Activated T-helper 1 cell treated with Interleukin-2 at 50 U/mL for 16 hours (primary cell): ENCODE data around the gene UBTFL1.
"Not testable (repeated sequence)": the region's sequence is repeated elsewhere in the genome, so short reads cannot be mapped to it uniquely, and the experiment has no call there.

Experiments used
- DNase-seq: peaks from one replicate; pipeline ENCODE4 v3.0.0-alpha.2; 2020; ENCODE audit warnings: low read depth

Gene UBTFL1, protein sequence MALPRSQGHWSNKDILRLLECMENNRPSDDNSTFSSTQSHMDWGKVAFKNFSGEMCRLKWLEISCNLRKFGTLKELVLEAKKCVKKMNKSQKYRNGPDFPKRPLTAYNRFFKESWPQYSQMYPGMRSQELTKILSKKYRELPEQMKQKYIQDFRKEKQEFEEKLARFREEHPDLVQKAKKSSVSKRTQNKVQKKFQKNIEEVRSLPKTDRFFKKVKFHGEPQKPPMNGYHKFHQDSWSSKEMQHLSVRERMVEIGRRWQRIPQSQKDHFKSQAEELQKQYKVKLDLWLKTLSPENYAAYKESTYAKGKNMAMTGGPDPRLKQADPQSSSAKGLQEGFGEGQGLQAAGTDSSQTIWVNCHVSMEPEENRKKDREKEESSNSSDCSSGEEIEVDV

DNA sequence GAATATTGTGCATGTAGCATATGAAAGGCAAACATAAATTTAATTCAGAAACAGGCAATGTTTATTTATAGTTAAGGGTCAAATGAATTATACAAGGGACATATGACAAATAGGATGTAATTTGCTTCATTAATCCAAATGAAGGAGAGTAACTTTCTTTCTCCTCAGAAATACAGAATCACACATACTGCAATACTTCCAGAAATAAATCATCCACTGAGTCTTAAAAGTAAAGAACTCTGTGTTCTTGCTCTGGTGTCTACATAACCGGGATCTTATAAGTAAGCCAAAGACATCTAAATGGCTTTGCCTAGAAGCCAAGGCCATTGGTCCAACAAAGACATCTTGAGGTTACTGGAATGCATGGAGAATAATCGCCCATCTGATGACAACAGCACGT is at the start of gene UBTFL1:
Gene UBTFL1, plus strand, starts transcription at position 301 of the 400 bp plus-strand sequence. Its CDS starts 0 bp downstream, at position 301.
- DNase-seq = not testable (repeated sequence)

DNA sequence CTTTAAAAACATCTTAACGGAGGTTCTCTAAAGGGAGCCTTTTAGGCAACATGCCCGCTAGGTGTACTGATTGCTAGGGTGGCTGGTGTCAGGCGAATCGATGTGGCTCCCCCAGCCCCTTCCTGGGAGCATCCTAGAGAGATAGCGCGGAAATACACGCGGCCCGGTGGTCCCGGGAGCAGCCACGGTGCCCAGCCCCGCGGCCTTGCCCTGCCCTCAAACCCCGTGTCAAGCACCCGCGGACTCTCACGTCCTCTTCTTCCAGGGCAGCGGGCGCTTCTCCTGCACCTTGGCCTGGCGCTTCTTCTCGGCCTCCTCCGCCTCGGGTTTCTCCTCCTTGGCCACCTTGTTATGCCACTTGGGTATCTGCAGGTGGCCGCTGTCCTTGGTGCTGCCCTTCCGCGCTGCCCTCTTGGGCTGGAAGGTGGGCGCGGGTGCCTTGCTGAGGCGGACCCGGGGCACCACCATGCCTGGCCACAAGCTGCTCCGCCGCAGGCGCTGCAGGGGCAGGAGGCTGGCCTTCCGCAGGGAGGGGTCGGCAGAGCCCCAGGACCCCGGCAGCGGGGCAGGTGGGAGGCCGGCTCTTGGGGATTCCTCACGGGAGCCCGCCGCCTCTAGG is 34.0 kb upstream of the UBTFL1 start:
- DNase-seq = not testable (repeated sequence)

DNA sequence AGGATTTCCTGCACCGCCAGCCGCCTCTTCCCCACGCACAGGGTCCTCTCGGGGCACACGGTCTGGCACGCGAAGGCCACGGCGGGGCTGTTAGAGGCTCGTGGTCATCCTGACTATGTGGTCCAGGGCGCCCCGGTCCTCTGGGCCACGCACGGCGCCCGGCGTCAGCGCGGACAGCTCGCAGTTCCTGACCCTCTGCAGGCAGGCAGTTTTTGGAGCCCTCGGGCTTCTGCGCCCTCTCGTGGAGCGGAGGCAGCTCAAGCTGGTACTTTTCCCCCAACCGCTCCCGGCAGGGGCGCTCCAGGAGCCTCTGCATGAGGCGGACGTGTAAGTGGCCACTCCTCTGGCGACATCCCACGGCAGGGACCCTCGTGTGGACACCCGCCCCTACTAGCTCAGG is 33.4 kb upstream of the UBTFL1 start:
- not testable (repeated sequence) for DNase-seq

DNA sequence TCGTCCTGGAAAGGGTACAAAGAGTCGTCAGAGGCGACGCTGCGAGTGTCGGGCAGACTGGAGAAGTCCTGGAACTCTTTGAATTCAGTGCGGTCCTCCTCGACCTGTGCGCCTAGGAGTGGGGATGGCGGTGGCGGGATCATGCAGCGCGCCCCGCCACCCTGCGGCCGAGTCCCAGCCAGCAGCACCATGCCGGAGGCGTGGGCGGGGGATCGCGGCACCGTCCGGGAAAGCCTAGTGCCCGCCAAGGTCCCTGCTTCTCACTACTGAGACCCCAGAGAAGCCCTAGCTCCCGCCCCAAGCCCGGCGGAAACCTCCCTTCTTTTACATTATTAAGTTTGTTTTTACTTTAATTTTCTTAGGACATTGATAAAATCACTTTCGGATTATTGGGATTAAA is 32.2 kb upstream of the UBTFL1 start:
- not testable (repeated sequence) for DNase-seq

DNA sequence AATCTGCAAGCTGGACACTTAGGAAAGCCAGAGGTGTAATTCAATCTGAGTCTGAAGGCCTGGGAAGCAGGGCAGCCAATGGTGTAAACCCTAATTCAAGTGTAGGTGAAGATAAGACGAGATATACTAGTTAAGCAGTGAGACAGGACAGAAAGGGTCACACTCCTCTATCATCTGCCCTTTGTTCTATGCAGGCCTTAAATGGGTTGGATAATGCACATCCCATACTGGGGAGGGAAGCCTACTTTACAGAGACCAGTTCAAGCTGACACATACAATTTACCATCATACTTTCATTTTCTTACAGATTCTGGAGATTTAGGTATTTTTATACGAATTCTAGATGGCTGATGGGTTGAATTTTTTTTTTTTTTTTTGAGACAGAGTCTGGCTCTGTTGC is 3.0 kb downstream of the UBTFL1 start:
- DNase-seq = not testable (repeated sequence)

DNA sequence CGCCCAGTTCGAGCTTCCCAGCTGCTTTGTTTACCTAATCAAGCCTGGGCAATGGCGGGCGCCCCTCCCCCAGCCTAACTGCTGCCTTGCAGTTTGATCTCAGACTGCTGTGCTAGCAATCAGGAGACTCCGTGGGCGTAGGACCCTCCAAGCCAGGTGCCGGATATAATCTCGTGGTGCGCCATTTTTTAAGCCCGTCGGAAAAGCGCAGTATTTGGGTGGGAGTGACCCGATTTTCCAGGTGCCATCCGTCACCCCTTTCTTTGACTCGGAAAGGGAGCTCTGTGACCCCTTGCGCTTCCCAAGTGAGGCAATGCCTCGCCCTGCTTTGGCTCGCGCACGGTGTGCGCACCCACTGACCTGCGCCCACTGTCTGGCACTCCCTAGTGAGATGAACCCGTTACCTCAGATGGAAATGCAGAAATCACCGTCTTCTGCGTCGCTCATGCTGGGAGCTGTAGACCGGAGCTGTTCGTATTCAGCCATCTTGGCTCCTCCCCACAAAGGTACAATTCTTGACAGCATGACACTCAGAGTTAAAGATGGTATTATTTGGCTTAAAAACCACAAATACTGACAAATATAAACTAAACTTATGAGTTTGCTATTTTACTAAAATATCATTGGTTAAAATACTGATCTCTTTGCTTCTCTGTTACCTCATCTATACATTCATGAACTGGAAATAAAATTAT is 9.6 kb downstream of the UBTFL1 start:
- DNase-seq = not testable (repeated sequence)

DNA sequence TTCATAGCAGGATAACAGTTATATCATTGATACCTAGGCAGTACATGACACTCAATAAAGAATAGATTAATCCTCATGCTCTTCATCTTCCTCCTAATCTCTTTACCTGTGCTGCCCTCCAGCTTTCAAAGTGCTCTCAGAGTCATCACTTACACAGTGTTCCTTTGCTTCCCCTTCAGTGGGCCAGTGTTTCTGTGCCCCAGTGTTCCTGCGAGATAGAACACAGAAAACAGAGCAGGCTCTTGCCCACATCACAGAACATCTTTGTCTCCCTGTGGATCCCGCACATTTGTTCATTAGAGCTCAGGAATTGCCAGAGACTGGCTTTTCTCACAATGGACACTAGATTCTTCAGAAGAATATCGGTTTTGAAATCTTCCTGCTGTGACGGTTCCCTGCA is 12.5 kb downstream of the UBTFL1 start:
- DNase-seq = not testable (repeated sequence)

DNA sequence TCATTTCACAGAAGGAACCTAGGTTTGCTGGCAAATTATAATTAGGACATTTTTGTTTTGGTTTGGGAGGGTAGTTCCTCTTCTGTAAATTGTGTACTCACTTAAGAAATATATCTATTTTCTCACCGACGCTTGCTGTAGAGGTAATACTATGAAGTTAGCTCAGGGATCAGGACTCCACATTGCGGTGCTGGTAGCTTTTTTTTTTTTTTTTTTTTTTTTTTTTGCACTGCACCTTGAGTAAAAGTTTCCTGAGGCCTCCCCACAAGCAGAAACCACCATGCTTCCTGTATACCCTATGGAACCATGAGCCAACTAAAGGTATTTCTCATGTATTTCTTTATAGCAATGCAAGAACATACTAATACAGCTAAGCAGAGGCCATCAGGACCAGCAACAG is 14.7 kb downstream of the UBTFL1 start:
- no peak for DNase-seq

DNA sequence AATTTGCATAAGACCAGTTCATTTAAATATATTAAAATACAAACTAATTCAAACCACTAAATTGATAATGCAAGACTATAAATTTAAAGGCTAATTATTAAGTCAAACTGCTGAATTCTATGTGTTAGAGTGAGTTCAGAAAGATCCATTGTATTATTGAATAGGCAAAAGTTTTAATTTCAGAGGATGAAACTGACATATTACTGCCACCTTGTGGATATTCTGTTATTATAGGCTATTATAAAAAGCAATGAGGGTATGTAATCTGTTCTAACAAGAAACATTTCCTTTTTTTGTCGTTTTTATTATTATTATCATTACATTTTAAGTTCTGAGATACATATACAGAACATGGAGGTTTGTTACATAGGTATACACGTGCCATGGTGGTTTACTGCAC is 27.8 kb downstream of the UBTFL1 start:
- no peak for DNase-seq

DNA sequence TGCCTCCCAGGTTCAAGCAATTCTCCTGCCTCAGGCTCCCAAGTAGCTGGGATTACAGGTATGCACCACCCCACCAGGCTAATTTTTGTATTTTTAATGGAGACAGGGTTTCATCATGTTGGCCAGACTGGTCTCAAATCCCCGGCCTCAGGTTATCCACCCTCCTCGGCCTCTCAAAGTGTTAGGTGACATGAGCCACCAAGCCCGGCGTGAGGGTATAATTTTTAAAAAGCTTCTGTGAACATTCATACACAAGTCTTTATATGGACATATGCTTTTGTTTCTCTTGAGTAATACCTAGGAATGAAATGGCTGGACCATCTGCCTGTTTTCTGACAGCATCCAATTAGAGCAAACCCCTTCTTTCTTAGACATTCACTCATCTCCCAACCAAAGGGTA is 34.4 kb downstream of the UBTFL1 start:
- no peak for DNase-seq

DNA sequence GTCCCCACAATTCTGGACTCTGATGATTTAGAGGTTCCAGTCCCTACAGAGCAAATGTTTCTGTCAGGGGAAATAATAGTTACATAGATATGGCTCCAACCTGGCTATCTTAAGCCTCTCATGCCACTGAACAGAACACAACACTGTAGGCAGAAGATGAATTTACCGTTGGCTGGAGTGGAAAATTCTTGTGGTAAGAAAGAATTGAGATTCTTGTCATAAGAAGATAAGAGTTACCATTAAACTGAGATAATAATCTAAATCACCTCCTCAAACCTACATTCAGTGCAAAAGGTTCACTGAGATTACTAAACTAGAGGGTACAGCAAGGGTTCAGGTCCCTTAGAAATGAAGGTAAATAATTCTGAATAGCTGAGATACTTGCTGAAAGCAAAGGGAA is 38.6 kb downstream of the UBTFL1 start:
- DNase-seq = no peak

DNA sequence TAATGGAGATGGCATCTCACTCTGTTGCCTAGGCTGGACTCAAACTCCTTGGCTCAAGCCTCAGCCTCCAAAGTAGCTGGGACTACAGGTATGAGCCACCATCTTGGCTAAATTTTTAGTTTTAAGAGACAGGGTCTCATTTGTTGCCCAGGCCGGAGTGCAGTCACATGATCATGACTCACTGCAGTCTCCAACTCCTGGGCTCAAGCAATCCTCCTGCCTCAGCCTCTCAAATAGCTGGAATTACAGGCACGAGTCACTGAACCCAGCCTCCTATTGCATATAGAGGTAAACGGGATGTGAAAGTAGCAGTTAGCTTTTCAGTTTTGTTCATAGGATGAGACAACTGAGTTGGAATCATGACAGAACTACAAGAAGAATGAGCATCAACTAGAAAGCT is 39.2 kb downstream of the UBTFL1 start:
- DNase-seq = no peak

DNA sequence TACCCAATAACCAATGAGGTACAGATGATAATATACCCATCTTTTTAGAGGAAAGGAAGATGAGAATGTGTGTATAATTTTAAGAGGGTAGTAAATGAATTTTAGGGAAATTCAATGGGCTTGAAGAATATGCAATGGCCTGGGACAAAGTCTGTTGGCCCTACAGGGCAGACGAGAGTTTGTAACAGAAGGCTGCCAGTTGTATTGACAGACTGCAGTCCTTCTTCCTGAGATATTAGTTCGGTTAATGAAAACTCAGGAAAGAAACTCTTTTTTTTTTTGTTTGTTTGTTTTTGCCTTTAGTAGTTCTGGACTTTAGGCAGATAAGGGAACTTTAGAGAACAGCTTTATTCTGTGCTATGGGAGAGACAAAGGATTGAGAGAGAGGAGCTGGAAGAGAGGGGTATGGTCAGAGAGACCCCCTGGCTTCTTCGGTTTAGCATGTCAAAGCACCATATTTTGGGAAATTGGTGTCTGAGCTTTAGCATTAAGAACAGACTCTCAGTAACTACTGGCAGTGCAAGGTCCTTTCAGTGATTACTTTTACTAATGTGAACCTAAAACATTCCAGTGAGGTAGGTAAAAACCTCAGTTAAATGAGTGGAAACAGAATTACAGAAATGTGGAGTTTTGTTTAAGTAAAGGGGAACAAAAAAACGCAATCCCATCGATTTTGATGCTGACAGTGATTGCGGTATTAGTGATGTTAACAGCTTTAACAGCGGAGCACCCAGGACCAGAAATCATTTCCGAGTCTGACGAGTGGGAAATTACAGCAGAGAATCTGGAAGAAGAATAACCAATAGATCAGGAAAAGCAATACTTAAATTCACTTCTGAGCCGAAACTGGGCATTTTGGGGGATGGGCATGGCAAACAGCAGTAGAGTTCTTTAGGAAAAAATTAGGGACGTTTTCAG is 48.1 kb downstream of the UBTFL1 start:
- no peak for DNase-seq

DNA sequence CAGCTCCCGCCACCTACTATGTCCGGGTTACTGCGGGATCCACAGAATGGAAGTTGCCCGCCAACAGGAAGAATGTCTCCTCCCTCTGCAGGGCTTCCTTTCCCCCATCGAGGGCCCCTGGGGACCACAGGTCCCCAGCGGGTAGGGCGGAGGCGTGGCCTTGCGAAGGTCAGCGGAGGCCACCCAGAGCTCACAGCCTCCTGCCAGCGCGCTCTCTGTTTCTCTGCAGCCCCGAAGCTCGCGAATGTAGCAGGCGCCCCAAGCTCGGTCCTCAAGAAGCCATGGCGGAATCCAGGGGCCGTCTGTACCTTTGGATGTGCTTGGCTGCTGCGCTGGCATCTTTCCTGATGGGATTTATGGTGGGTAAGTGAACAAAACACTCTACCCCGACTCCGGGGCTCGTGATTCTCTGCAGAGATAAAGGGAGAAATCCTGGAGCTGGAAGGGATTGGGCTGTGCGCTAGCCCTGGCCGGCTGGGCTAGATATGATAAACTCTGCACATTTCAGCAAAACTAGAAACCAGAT is 48.8 kb downstream of the UBTFL1 start, which contains the start of gene NAALAD2:
Gene NAALAD2, plus strand, starts transcription at position 186 of the 526 bp plus-strand sequence. Its CDS starts 96 bp downstream, at position 282.
- DNase-seq = no peak

DNA sequence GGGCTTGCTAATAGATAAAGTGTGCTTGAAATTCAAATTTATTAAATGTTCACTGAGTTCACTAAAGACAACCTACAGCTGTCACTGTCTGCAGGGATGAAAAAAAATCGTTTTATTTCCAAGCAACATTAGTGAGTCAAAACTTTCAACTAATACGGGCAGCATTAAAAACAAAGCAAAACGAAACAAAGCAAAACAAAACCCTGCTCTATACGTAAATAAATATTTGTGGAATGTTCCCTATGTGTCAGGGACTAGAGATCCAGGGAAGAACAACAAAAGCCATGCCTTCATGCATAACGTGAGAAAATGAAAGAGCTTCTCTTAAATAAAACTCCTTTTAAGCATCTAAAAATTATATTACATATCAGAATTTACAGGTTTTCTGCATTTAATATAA is 49.3 kb downstream of the UBTFL1 start:
- DNase-seq = no peak
